BJ (cell line): ENCODE measurements around the gene TACC2. TPM values are rescaled to one million over a fixed set of nuclear protein-coding genes. Genes with fewer than 3 reads are reported as not detected.

Source experiments
- CTCF ChIA-PET: fragments of 350-600 bp; formaldehyde crosslinking; extraction: SDS; loops from one replicate; lab custom pipeline; 2021; ENCODE audit warnings: antibody characterized with exemption, inconsistent platforms; lab: Yijun Ruan, JAX
- POLR2A ChIA-PET: fragments of 300-600 bp; sonication (Branson Sonifier 250); formaldehyde crosslinking; extraction: SDS; loops from one replicate; lab custom pipeline; 2021; ENCODE audit warnings: antibody characterized with exemption; lab: Charles Lee
- DNase-seq: peaks from one replicate; pipeline ENCODE4 v3.0.0-alpha.2; 2011; ENCODE audit warnings: low read depth
- H3K27me3 ChIP-seq: 2 replicates; pipeline ENCODE4 v1.6.0; 2011; ENCODE audit warnings: low read length; ENCODE audit not compliant: control insufficient read depth, insufficient read depth
- H3K36me3 ChIP-seq: 2 replicates; pipeline ENCODE4 v1.5.1; 2011; ENCODE audit warnings: low read length; ENCODE audit not compliant: control insufficient read depth, insufficient read depth
- H3K4me3 ChIP-seq: 2 replicates; pipeline ENCODE4 v1.5.1; 2011; ENCODE audit warnings: low read depth, mild to moderate bottlenecking, control low read depth, low read length
- CTCF ChIP-seq: IDR thresholded peaks from 2 replicates; pipeline ENCODE4 v1.5.1; 2011; ENCODE audit warnings: low read depth, mild to moderate bottlenecking, control low read depth, inconsistent platforms, low read length, moderate library complexity; ENCODE audit not compliant: insufficient read depth
- polyA plus RNA-seq: library from polyadenylated mRNA; depleted of rRNA; stranded (reverse); fragments of >200 nt; gene quantifications from 2 replicates; pipeline ENCODE4 v1.2.3, GENCODE V29; 2011

Gene TACC2
- polyA plus RNA-seq, 1 experiment = 10.4 TPM

GRCh38 chr10:122165484-122166276, 176.7 kb downstream of the TACC2 start:
- no peak for TF ChIP-seq CTCF
- Histone ChIP-seq H3K27me3 (no peaks in the 10 kb centered on the region), H3K36me3 (no peaks in the 10 kb centered on the region), H3K4me3 (no peak overlapping the region)
- no peak for DNase-seq
- CTCF ChIA-PET = interaction anchor here (1.3 to 1.9 kb wide), 2 partner anchors 23 to 102 kb away, joined by 4 to 5 read pairs; no protein-coding TSS in a partner anchor
- POLR2A ChIA-PET = no interaction called here

- CTCF ChIA-PET = interaction anchor here (0.6 to 1.6 kb wide), 2 partner anchors 18 to 26 kb away, joined by 3 to 4 read pairs; no protein-coding TSS in a partner anchor
- Histone ChIP-seq H3K27me3 (no peaks in the 10 kb centered on the region), H3K4me3 (no peak overlapping the region), H3K36me3 (no peaks in the 10 kb centered on the region)
- POLR2A ChIA-PET = no interaction called here
- no peak for TF ChIP-seq CTCF
- DNase-seq = no peak
These were observed 179.1 kb downstream of the TACC2 start for GRCh38 chr10:122168101-122168500.

GRCh38 chr10:122168598-122169394, 179.8 kb downstream of the TACC2 start:
- no peak for DNase-seq
- CTCF ChIA-PET = interaction anchor here (1.6 kb wide), 1 partner anchor 27 kb away, joined by 4 read pairs; no protein-coding TSS in a partner anchor
- no peak for TF ChIP-seq CTCF
- H3K36me3 ChIP-seq = no peaks in the 10 kb centered on the region
- H3K4me3 ChIP-seq = no peak overlapping the region
- POLR2A ChIA-PET = interaction anchor here (0.7 kb wide), 1 partner anchor 24 kb away, joined by 3 read pairs; no protein-coding TSS in a partner anchor
- H3K27me3 ChIP-seq = no peaks in the 10 kb centered on the region

GRCh38 chr10:122170802-122171201, 181.8 kb downstream of the TACC2 start:
- TF ChIP-seq CTCF = no peak
- CTCF ChIA-PET = no interaction called here
- Histone ChIP-seq H3K36me3 (no peaks in the 10 kb centered on the region), H3K27me3 (no peaks in the 10 kb centered on the region), H3K4me3 (no peak overlapping the region)
- DNase-seq = no peak
- POLR2A ChIA-PET = no interaction called here
